Fibroblast of the aortic adventitia (primary cell): Measurements from ENCODE around the gene SLC4A11. TPM values are rescaled to one million over a fixed set of nuclear protein-coding genes. Genes with fewer than 3 reads are reported as not detected.

Experiments used
- DNase-seq: peaks from one replicate; pipeline ENCODE4 v3.0.0-alpha.2; 2010; ENCODE audit warnings: low read depth
- H3K4me3 ChIP-seq: 2 replicates; pipeline ENCODE4 v1.5.1; 2011; ENCODE audit warnings: low read depth, mild to moderate bottlenecking, control low read depth, low read length, moderate library complexity
- CTCF ChIP-seq: IDR thresholded peaks from 2 replicates; pipeline ENCODE4 v1.5.1; 2011; ENCODE audit warnings: mild to moderate bottlenecking, low read length, control low read depth, inconsistent platforms; ENCODE audit not compliant: insufficient read depth
- total RNA-seq: library from RNA; depleted of rRNA; stranded (reverse); fragments of >200 nt; gene quantifications from 2 replicates; pipeline ENCODE4 v1.2.3, GENCODE V29; 2012; ENCODE audit warnings: low replicate concordance

Gene SLC4A11
- total RNA-seq = 0.49 and 0.63 TPM in 2 replicates

DNA sequence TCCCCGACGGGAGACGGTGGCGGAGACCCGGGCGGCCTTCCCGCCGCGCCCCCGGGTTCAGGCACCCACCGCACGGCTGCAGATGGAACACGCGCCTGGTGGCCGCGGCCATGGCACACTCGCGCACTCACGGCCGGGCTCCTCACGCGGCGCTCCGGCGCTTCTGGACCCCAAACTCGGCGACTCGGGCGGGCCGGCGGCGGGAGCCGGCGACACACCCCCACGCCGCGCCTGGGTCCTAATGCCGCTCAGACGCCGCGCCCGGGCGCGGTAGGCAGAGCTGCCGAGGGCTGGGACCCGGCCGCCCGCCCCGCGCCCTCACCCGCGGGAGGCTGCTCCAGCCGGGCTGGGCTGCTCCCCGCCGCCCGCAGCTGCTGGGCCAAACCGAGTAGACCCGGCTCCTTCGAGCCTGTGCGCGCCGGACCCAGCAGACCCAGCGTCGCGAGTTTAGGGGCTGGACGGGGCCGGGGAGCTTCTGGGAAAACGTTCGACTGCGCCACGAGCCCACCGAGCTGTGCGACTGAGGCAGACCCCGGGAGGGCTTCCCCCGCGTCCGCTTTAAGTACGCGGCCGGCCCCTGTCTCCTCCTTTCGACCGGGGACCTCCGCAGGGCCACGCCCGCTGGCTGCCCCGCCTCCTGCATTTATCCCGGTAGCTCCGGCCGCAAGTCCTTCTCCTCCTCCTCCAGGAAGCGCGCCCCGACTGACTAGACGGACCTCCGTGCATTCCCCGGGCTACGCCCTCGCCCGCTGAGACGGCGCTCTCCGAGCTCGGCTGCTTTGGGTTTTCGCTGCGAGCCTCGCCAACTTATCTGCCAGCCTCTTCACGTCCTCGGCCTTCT lies at the start of gene SLC4A11:
TSS of gene SLC4A11 (minus strand) at position 165 of the 841 bp plus-strand sequence. CDS start at position 112, 53 bp downstream.
- DNase-seq = peak; percentile 47
- no peak for TF ChIP-seq CTCF
- H3K4me3 ChIP-seq = peak within 1 kb of the TSS; percentile 69

DNA sequence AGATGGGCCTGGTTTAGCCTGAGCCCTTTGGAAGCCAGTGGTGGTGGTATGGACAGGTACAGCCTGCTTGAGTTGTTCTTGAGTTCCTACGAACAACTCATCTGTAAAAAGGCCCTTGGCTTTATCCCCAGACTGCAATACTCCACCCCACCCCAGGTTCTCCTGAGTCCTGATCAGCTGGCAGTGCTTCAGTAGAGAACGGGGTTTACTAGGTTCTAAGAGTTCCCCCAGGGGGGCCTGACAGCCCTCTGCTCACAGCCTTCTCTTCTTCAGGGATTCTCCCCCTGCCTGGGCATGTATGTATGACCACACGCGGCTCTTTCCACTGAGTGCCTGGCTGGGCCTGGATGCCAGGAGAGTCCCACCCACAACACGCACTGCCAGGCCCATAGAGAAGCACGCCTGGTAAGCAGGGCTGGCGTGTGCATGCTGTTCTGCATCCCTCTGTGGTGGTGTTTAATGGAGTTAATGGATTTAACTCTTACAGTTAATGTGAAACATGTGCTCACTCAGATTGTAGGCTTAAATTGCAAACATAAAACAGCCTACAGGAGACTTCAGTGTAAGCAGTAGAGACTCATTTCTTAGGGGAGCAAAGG lies 44.3 kb upstream of the SLC4A11 start:
- no peak for DNase-seq
- no peak overlapping the region for H3K4me3 ChIP-seq
- no peak for TF ChIP-seq CTCF

DNA sequence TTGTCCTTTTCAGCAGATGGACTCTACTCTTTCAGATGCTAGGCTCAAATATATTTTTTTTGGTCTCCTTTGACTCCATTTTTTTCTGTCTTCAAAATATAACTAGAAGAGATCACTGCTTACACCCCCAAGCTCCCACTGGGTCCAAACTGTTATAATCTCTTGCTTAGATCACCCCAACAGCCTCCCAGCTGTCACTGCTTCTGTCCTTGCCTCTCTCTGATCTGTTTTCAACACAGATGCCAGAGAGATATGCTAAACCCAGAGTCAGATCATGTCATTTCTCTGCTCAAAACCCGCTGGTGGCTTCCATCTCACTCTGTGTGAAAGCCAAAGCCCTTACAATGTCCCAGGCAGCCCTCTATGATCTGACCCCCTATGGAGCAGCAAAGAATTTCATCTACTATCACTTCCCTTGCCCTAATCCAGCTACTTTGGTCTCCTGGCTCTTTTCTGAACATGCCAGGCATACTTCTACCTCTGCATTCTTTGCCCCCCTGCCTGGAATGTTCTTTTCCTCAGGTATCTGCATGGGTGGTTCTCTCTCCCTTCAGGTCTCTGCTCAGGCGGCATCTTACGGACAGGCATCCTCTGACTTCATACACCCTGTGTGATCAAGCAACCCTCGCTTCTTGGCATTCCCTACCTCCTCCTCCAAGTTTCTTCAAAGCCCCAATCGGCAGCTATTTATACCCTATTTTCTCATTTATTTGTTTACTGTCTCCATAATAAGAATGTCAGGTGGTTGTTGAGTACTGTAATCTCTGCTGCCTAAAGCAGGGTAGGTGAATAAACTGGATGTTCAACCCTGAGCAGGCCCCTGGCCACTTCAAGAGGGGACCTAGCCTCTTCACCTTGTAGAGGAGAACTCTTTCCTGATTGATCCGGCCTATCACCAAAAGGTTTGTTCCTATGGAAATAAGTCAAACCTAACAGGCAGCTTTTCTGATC lies 43.6 kb upstream of the SLC4A11 start:
- no peak for DNase-seq
- H3K4me3 ChIP-seq = no peak overlapping the region
- no peak for TF ChIP-seq CTCF

DNA sequence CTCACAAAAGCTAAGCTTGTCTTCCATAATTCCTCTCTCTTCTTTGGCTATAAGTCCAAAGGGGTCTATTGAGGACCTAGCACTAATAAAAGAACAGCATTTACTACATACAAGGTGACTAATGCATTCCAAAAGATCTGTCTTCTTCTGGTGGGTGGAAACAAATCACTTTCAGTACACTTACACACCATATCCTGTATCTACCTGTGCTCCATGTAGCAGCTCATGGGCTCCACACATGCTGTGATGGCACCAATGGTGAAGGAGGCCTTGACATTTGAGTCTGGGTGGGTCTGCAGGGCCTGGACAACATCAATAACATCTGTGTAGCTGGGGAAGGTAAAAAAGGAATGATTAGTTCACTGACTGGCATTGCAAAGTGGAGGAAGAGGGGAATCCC lies 42.4 kb upstream of the SLC4A11 start:
- TF ChIP-seq CTCF = no peak
- no peak for DNase-seq
- no peak overlapping the region for H3K4me3 ChIP-seq

DNA sequence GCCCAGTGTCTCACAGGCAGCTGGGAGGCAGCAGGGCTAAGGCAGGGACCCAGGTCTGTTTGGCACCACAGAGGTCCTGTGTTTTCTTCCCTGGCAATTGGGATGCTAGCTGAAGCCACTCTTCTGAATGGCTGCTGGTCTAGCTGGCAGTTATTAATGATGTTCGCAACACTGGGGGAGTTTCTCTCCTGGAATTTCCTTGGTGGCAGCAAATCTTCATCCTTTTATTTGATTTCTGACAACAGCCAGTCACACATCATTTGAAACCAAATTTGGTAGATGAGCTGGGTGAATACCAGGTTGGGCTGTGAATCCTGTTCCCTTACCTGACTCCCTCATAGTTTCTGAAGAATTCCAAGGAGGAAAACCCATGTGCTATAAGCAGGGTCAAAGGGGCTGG lies 40.8 kb upstream of the SLC4A11 start:
- no peak overlapping the region for H3K4me3 ChIP-seq
- DNase-seq = no peak
- no peak for TF ChIP-seq CTCF

- H3K4me3 ChIP-seq = no peak overlapping the region
- no peak for DNase-seq
- TF ChIP-seq CTCF = no peak
These were observed 38.9 kb upstream of the SLC4A11 start for GRCh38 chr20:3277686-3278465.
